MM.1S (cell line): ENCODE measurements around the gene SCARF2.
"Not testable (repeated sequence)": the region's sequence is repeated elsewhere in the genome, so short reads cannot be mapped to it uniquely, and the experiment has no call there.

Source experiments
- DNase-seq: peaks from one replicate; pipeline ENCODE4 v3.0.0-alpha.2; 2015
- H2AFZ ChIP-seq: fragments of 300-600 bp; sonication (generic); 2 replicates; pipeline ENCODE4 v1.6.0; 2016; ENCODE audit warnings: antibody characterized with exemption, low read length
- H3F3A ChIP-seq: fragments of 300-600 bp; sonication (generic); 2 replicates; pipeline ENCODE4 v1.6.1; 2016; ENCODE audit warnings: mild to moderate bottlenecking, antibody characterized with exemption, low read length, moderate library complexity, mixed read lengths; ENCODE audit not compliant: insufficient read depth
- H3K27ac ChIP-seq: fragments of 300-600 bp; sonication (generic); 2 replicates; pipeline ENCODE4 v1.5.1; 2016; ENCODE audit warnings: mild to moderate bottlenecking, low read length
- H3K27me3 ChIP-seq: fragments of 300-600 bp; sonication (generic); replicated peaks from 2 replicates; pipeline ENCODE4 v1.6.0; 2016; ENCODE audit warnings: low read length; ENCODE audit not compliant: insufficient read depth
- H3K36me3 ChIP-seq: fragments of 300-600 bp; sonication (generic); replicated peaks from 2 replicates; pipeline ENCODE4 v1.6.1; 2016; ENCODE audit warnings: mild to moderate bottlenecking, low read length, mixed read lengths; ENCODE audit not compliant: insufficient read depth
- H3K4me1 ChIP-seq: fragments of 300-600 bp; sonication (generic); 2 replicates; pipeline ENCODE4 v1.6.1; 2016; ENCODE audit warnings: low read length, mixed read lengths
- H3K4me2 ChIP-seq: fragments of 300-600 bp; sonication (generic); 2 replicates; pipeline ENCODE4 v1.6.0; 2016; ENCODE audit warnings: low read depth, low read length
- H3K4me3 ChIP-seq: fragments of 300-600 bp; sonication (generic); 2 replicates; pipeline ENCODE4 v1.5.1; 2016; ENCODE audit warnings: low read length, mixed read lengths
- H3K79me2 ChIP-seq: fragments of 300-600 bp; sonication (generic); 2 replicates; pipeline ENCODE4 v1.6.1; 2016; ENCODE audit warnings: mixed run types, low read length, mixed read lengths
- H3K9ac ChIP-seq: fragments of 300-600 bp; sonication (generic); 2 replicates; pipeline ENCODE4 v1.6.1; 2016; ENCODE audit warnings: low read length, mixed read lengths
- H3K9me2 ChIP-seq: fragments of 300-600 bp; sonication (generic); replicated peaks from 2 replicates; pipeline ENCODE4 v1.6.1; 2016; ENCODE audit warnings: mild to moderate bottlenecking, low read length, mixed read lengths; ENCODE audit not compliant: insufficient read depth
- H3K9me3 ChIP-seq: fragments of 300-600 bp; sonication (generic); replicated peaks from 2 replicates; pipeline ENCODE4 v1.6.1; 2016; ENCODE audit warnings: mild to moderate bottlenecking, low read length, mixed read lengths; ENCODE audit not compliant: insufficient read depth
- H4K20me1 ChIP-seq: fragments of 300-600 bp; sonication (generic); 2 replicates; pipeline ENCODE4 v1.6.1; 2016; ENCODE audit warnings: mild to moderate bottlenecking, low read length, moderate library complexity, mixed read lengths; ENCODE audit not compliant: insufficient read depth
- EZH2 ChIP-seq: fragments of 300-600 bp; sonication (generic); optimal IDR thresholded peaks from 2 replicates; pipeline ENCODE3; 2017; ENCODE audit warnings: low read depth, mild to moderate bottlenecking, antibody characterized with exemption, low read length, mixed read lengths
- EZH2phosphoT487 ChIP-seq: fragments of 300-600 bp; sonication (generic); IDR thresholded peaks from 2 replicates; pipeline ENCODE4 v1.6.1; 2018; ENCODE audit warnings: antibody characterized with exemption, low read length
- TF ChIP-seq, protein P1 (sequence below): fragments of 300-600 bp; sonication (generic); IDR thresholded peaks from 2 replicates; pipeline ENCODE4 v1.5.1; 2016; ENCODE audit warnings: antibody characterized with exemption, low read length, mixed read lengths

The SCARF2 gene

GRCh38 chr22:20419664-20419951 is 18.0 kb downstream of the SCARF2 start:
- no peaks in the 10 kb centered on the region for H3K36me3 ChIP-seq
- TF ChIP-seq, protein P1, sequence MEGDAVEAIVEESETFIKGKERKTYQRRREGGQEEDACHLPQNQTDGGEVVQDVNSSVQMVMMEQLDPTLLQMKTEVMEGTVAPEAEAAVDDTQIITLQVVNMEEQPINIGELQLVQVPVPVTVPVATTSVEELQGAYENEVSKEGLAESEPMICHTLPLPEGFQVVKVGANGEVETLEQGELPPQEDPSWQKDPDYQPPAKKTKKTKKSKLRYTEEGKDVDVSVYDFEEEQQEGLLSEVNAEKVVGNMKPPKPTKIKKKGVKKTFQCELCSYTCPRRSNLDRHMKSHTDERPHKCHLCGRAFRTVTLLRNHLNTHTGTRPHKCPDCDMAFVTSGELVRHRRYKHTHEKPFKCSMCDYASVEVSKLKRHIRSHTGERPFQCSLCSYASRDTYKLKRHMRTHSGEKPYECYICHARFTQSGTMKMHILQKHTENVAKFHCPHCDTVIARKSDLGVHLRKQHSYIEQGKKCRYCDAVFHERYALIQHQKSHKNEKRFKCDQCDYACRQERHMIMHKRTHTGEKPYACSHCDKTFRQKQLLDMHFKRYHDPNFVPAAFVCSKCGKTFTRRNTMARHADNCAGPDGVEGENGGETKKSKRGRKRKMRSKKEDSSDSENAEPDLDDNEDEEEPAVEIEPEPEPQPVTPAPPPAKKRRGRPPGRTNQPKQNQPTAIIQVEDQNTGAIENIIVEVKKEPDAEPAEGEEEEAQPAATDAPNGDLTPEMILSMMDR, result no peak
- no peak for TF ChIP-seq EZH2phosphoT487
- TF ChIP-seq EZH2, result no peak
- no peaks in the 10 kb centered on the region for H4K20me1 ChIP-seq
- H3K79me2 ChIP-seq, result no peaks in the 10 kb centered on the region
- H3K9me2 ChIP-seq, result no peaks in the 10 kb centered on the region
- H3K4me3 ChIP-seq, result no peak overlapping the region
- no peaks in the 10 kb centered on the region for H3K9me3 ChIP-seq
- H3F3A ChIP-seq, result no peaks in the 10 kb centered on the region
- H3K4me1 ChIP-seq, result no peaks in the 10 kb centered on the region
- H2AFZ ChIP-seq, result no peak overlapping the region
- H3K27me3 ChIP-seq, result peaks cover 18% of the 10 kb centered on the region
- no peak overlapping the region for H3K27ac ChIP-seq
- H3K4me2 ChIP-seq, result no peak overlapping the region
- no peak overlapping the region for H3K9ac ChIP-seq
- DNase-seq, result no peak

DNA sequence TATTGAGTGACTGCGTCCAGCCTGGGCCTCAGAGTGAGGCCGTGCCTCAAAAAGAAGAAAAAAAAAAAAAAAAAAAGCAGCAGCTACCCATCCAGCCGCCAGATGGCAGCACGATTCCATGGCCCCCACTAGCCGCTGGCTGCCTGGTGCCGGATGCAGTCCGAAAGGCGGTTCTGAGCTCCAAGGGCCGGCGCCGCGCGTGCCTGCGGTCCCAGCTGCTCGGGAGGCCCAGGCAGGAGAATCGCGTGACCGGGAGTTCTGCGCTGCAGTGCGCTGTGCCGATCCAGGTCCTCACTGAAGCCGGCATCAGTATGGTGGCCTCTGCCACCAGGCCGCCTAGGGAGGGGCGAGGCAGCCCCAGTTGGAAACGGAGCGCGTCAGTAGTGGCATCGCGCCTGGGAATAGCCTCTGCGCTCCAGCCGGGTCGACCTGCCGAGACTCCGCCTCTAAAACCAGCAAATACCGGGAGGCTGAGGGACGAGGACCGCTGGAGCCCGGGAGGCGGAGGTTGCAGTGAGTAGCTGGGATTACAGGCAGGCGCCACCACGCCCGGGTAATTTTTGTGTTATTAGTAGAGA is 19.3 kb downstream of the SCARF2 start:
- peak overlapping the region; percentile 99 for H3K4me2 ChIP-seq
- H3K36me3 ChIP-seq, result no peaks in the 10 kb centered on the region
- H4K20me1 ChIP-seq, result no peaks in the 10 kb centered on the region
- no peaks in the 10 kb centered on the region for H3K9me3 ChIP-seq
- no peaks in the 10 kb centered on the region for H3F3A ChIP-seq
- peak overlapping the region; percentile 73 for H3K4me3 ChIP-seq
- H3K27ac ChIP-seq, result no peak overlapping the region
- TF ChIP-seq EZH2 (no peak), EZH2phosphoT487 (no peak)
- TF ChIP-seq, protein P1, result peak; percentile 72
- H2AFZ ChIP-seq, result peak overlapping the region; percentile 99
- no peaks in the 10 kb centered on the region for H3K9me2 ChIP-seq
- peak; percentile 75 for DNase-seq
- H3K27me3 ChIP-seq, result peaks cover 4% of the 10 kb centered on the region; the same call in 1 of the 2 replicates
- H3K9ac ChIP-seq, result peak overlapping the region; percentile 59; the same call in 1 of the 2 replicates
- H3K4me1 ChIP-seq, result no peaks in the 10 kb centered on the region
- H3K79me2 ChIP-seq, result no peaks in the 10 kb centered on the region

GRCh38 chr22:20415699-20416098 is 21.9 kb downstream of the SCARF2 start:
- H3K4me2 ChIP-seq, H2AFZ ChIP-seq, H3K4me3 ChIP-seq, H3K9me2 ChIP-seq, H3K79me2 ChIP-seq, DNase-seq, H3K9ac ChIP-seq, H3F3A ChIP-seq, H4K20me1 ChIP-seq, H3K27me3 ChIP-seq, H3K9me3 ChIP-seq, H3K36me3 ChIP-seq, H3K27ac ChIP-seq, H3K4me1 ChIP-seq: not testable (repeated sequence)

DNA sequence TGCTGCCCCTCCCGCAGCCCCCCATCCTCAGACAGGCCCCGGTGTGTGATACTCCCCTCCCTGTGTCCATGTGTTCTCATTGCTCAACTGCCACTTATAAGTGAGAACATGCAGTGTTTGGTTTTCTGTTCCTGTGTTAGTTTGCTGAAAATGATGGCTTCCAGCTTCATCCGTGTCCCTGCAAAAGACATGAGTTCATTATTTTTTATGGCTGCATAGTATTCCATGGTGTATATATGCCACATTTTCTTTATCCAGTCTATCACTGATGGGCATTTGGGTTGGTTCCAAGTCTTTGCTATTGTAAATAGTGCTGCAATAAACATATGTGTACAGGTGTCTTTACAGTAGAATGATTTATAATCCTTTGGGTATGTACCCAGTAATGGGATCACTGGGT is 22.4 kb downstream of the SCARF2 start:
- not testable (repeated sequence) for H3K4me3 ChIP-seq, H3K27me3 ChIP-seq, H3K9me2 ChIP-seq, H2AFZ ChIP-seq, H4K20me1 ChIP-seq, H3K9me3 ChIP-seq, H3K9ac ChIP-seq, H3K4me1 ChIP-seq, H3K79me2 ChIP-seq, DNase-seq, H3K27ac ChIP-seq, H3F3A ChIP-seq, H3K4me2 ChIP-seq, H3K36me3 ChIP-seq
